HepG2 (cell line): Measurements from ENCODE around the gene INPP5K. TPM values are rescaled to one million over a fixed set of nuclear protein-coding genes. Genes with fewer than 3 reads are reported as not detected.

Experiments
- ATAD3A ChIP-seq: sonication (generic); formaldehyde crosslinking; IDR thresholded peaks from 2 replicates; pipeline ENCODE4 v1.4.0; 2020; ENCODE audit warnings: missing genetic modification reagents
- CBFB ChIP-seq: sonication (generic); formaldehyde crosslinking; IDR thresholded peaks from 2 replicates; pipeline ENCODE4 v1.4.0; 2020; ENCODE audit warnings: missing genetic modification reagents
- EP300 ChIP-seq, 3 experiments: sonication (generic) in 1 of 3; formaldehyde crosslinking in 1 of 3; IDR thresholded peaks; 2 replicates each; pipeline versions ENCODE4 v1.5.1 to v1.6.1; 2011 to 2020; ENCODE audit warnings: low read depth in 2 of 3, low read length in 2 of 3, borderline replicate concordance in 1 of 3, improper control_type of control experiment in 1 of 3, mild to moderate bottlenecking in 1 of 3, missing genetic modification reagents in 1 of 3, moderate library complexity in 1 of 3
- FLYWCH1 ChIP-seq: sonication (generic); formaldehyde crosslinking; IDR thresholded peaks from 2 replicates; pipeline ENCODE4 v1.8.1; 2023; ENCODE audit warnings: mild to moderate bottlenecking, missing genetic modification reagents
- FOSL2 ChIP-seq: sonication (generic); formaldehyde crosslinking; IDR thresholded peaks from 2 replicates; pipeline ENCODE4 v1.4.0; 2020; ENCODE audit warnings: missing genetic modification reagents
- FOXK2 ChIP-seq: fragments of 450-650 bp; IDR thresholded peaks from 2 replicates; pipeline ENCODE4 v1.6.1; 2016
- HNF4A ChIP-seq: sonication (generic); formaldehyde crosslinking; IDR thresholded peaks from 2 replicates; pipeline ENCODE4 v1.4.0; 2020; ENCODE audit warnings: missing genetic modification reagents
- JARID2 ChIP-seq: sonication (generic); formaldehyde crosslinking; IDR thresholded peaks from 2 replicates; pipeline ENCODE4 v1.8.1; 2023; ENCODE audit warnings: missing genetic modification reagents, inconsistent platforms; ENCODE audit not compliant: insufficient replicate concordance
- NCOA1 ChIP-seq: sonication (generic); formaldehyde crosslinking; IDR thresholded peaks from 2 replicates; pipeline ENCODE4 v1.9.0; 2021; ENCODE audit warnings: missing genetic modification reagents
- NFE2L1 ChIP-seq: sonication (generic); formaldehyde crosslinking; IDR thresholded peaks from 2 replicates; pipeline ENCODE4 v1.4.0; 2020; ENCODE audit warnings: missing genetic modification reagents, mild to moderate bottlenecking, borderline replicate concordance
- POLR2AphosphoS2 ChIP-seq: IDR thresholded peaks from 2 replicates; pipeline ENCODE4 v1.6.1; 2011; ENCODE audit warnings: low read depth, low read length, improper control_type of control experiment
- SMYD3 ChIP-seq: sonication (generic); formaldehyde crosslinking; IDR thresholded peaks from 2 replicates; pipeline ENCODE4 v1.8.1; 2023; ENCODE audit warnings: mild to moderate bottlenecking, missing genetic modification reagents
- TCF12 ChIP-seq, 2 experiments: fragments of 450-650 bp in 1 of 2; sonication (generic) in 1 of 2; formaldehyde crosslinking in 1 of 2; IDR thresholded peaks; 2 replicates each; pipeline versions ENCODE4 v1.6.1 to v1.8.0; 2017 to 2022; ENCODE audit warnings: antibody characterized with exemption in 1 of 2, mild to moderate bottlenecking in 1 of 2, missing genetic modification reagents in 1 of 2, moderate library complexity in 1 of 2
- THRA ChIP-seq: sonication (generic); formaldehyde crosslinking; IDR thresholded peaks from 2 replicates; pipeline ENCODE4 v1.4.0; 2020; ENCODE audit warnings: missing genetic modification reagents, borderline replicate concordance
- ZBTB10 ChIP-seq: sonication (generic); formaldehyde crosslinking; IDR thresholded peaks from 2 replicates; pipeline ENCODE4 v1.4.0; 2020; ENCODE audit warnings: missing genetic modification reagents, borderline replicate concordance
- ZBTB14 ChIP-seq: sonication (generic); formaldehyde crosslinking; IDR thresholded peaks from 2 replicates; pipeline ENCODE4 v1.4.0; 2020; ENCODE audit warnings: missing genetic modification reagents
- ZBTB38 ChIP-seq: sonication (generic); formaldehyde crosslinking; IDR thresholded peaks from 2 replicates; pipeline ENCODE4 v1.5.1; 2020; ENCODE audit warnings: mild to moderate bottlenecking, missing genetic modification reagents
- ZFP41 ChIP-seq: sonication (generic); formaldehyde crosslinking; IDR thresholded peaks from 2 replicates; pipeline ENCODE4 v1.4.0; 2020; ENCODE audit warnings: mild to moderate bottlenecking, missing genetic modification reagents, borderline replicate concordance
- ZNF20 ChIP-seq: sonication (generic); formaldehyde crosslinking; IDR thresholded peaks from 2 replicates; pipeline ENCODE4 v1.4.0; 2020; ENCODE audit warnings: mild to moderate bottlenecking, moderate library complexity, missing genetic modification reagents
- ZNF280B ChIP-seq: sonication (generic); formaldehyde crosslinking; IDR thresholded peaks from 2 replicates; pipeline ENCODE4 v1.5.0; 2020; ENCODE audit warnings: missing genetic modification reagents, mild to moderate bottlenecking, borderline replicate concordance
- ZNF3 ChIP-seq: IDR thresholded peaks from 2 replicates; pipeline ENCODE4 v1.7.0; 2017; ENCODE audit warnings: inconsistent platforms
- ZNF563 ChIP-seq: sonication (generic); formaldehyde crosslinking; IDR thresholded peaks from 2 replicates; pipeline ENCODE4 v1.8.0; 2022; ENCODE audit warnings: mild to moderate bottlenecking, moderate library complexity, missing genetic modification reagents
- ZNF761 ChIP-seq: sonication (generic); formaldehyde crosslinking; conservative IDR thresholded peaks from 2 replicates; pipeline ENCODE4 v1.4.0; 2020; ENCODE audit warnings: mild to moderate bottlenecking, missing genetic modification reagents
- polyA plus RNA-seq, 8 experiments: library from polyadenylated mRNA; depleted of rRNA in 3 of 8; stranded (reverse) in 7 of 8; unstranded in 1 of 8; fragments of >200 nt; fragmentation: Illumina TruSeq in 4 of 8; extraction: Trizol in 4 of 8; gene quantifications; 2 replicates each; pipeline versions ENCODE4 v1.2.1 to v1.2.3, GENCODE V29; 2011 to 2016; ENCODE audit warnings: low read depth in 4 of 8, missing spikeins in 1 of 8, mixed read lengths in 1 of 8; ENCODE audit not compliant: insufficient read depth in 1 of 8
- total RNA-seq, 5 experiments: library from RNA; depleted of rRNA; stranded (reverse); fragments of >200 nt; fragmentation: Illumina TruSeq; extraction: Trizol; gene quantifications; 2 replicates each; pipeline ENCODE4 v1.2.3, GENCODE V29; 2016; ENCODE audit warnings: low read depth in 1 of 5

INPP5K gene
- total and polyA plus RNA-seq, 2 of the 13 experiments (the other 11 are each of a cell fraction or from before 2014, with no cell fraction given): 4.8 to 9.6 TPM

GRCh38 chr17:1487939-1488825 is 28.2 kb downstream of the INPP5K start (continued):
- TF ChIP-seq ZBTB38 (CRISPR knock-in tag): no peak
- TF ChIP-seq JARID2 (CRISPR knock-in tag): no peak
- TF ChIP-seq FOSL2: peak; percentile 67
- TF ChIP-seq TCF12 (IDR thresholded peaks at IDR 0.05): no peak
- TF ChIP-seq TCF12 (CRISPR knock-in tag; IDR thresholded peaks at IDR 0.05): peak; percentile 52; the same call in 1 of the 2 replicates
- no peak for TF ChIP-seq EP300 (IDR thresholded peaks at IDR 0.05; ENCODE audit: low read depth in 2 of 2, low read length in 2 of 2)
- no peak for TF ChIP-seq EP300 (CRISPR knock-in tag; IDR thresholded peaks at IDR 0.05; ENCODE audit: borderline replicate concordance)
- no peak for TF ChIP-seq POLR2AphosphoS2
- 0 out of 2 replicates have a peak, but pooled peaks have one; percentile 11 for TF ChIP-seq ZNF280B (CRISPR knock-in tag)
- no peak for TF ChIP-seq ZBTB14 (CRISPR knock-in tag)
- no peak for TF ChIP-seq HNF4A (CRISPR knock-in tag)
- TF ChIP-seq FLYWCH1 (CRISPR knock-in tag): no peak
- TF ChIP-seq ZBTB10 (CRISPR knock-in tag): peak; percentile 18; the same call in 1 of the 2 replicates
- no peak for TF ChIP-seq ZNF563 (CRISPR knock-in tag)
- TF ChIP-seq ZNF20 (CRISPR knock-in tag): no peak
- TF ChIP-seq FOXK2: no peak
- TF ChIP-seq ZFP41: no peak
- TF ChIP-seq ZNF3 (CRISPR knock-in tag): no peak
- TF ChIP-seq NFE2L1: no peak
- no peak for TF ChIP-seq SMYD3 (CRISPR knock-in tag)
- TF ChIP-seq NCOA1: no peak
- 0 out of 2 replicates have a peak, but pooled peaks have one; percentile 62 for TF ChIP-seq ZNF761 (CRISPR knock-in tag)
- TF ChIP-seq CBFB (CRISPR knock-in tag): no peak
- TF ChIP-seq THRA (CRISPR knock-in tag): peak; percentile 81
- TF ChIP-seq ATAD3A: no peak
